Measurements from ENCODE around the gene TPRX1. TPM values are rescaled to one million over a fixed set of nuclear protein-coding genes. Genes with fewer than 3 reads are reported as not detected.

The TPRX1 gene
- total and polyA plus RNA-seq, 2 donors (not counting 3 experiments of a cell fraction or from before 2014, with no cell fraction given) = not detected

DNA sequence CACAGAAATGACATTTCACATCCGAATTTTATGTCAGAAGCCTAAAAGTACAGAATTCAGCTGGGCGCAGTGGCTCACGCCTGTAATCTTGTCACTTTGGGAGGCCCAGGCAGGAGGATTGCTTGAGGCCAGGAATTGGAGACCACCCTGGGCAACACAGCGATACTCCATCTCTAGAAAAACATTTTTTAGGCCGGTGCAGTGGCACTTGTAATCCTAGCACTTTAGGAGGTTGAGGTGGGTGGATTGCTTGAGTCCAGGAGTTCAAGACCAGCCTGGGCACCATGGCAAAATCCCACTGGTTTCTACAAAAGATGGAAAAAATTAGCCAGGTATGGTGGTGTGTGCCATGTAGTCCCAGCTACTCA, 43.7 kb downstream of the TPRX1 start:
- H3K4me2 ChIP-seq (ENCODE audit: insufficient read depth, low read length) = no peak overlapping the region
- H2AFZ ChIP-seq (ENCODE audit: low read depth, low read length) = no peak overlapping the region
- no peak overlapping the region for H3K4me3 ChIP-seq (replicated peaks in 1 of 3; ENCODE audit: insufficient read depth in 1 of 3, low read depth in 1 of 3, low read length in 3 of 3)
- ChIA-PET POLR2A (interaction anchor here (0.6 kb wide), 1 partner anchor 23 kb away, joined by 4 read pairs; no protein-coding TSS in a partner anchor), CTCF (no interaction called here)
- intact Hi-C loops (cut with micrococcal nuclease) = no loop called here
- no TSS peak for BruUV-seq (replicated peaks)
- no peak overlapping the region for H3K27ac ChIP-seq (ENCODE audit: insufficient read depth, low read depth, low read length)
- dilution Hi-C loops (cut with MboI; ENCODE audit: extremely low pct_ligation_motif_present, low sequenced_read_pairs) = no loop called here
- no peaks in the 10 kb centered on the region for H3K9me3 ChIP-seq (replicated peaks; ENCODE audit: control insufficient read depth, insufficient read depth, low read length)
- no peaks in the 10 kb centered on the region for H3K27me3 ChIP-seq (ENCODE audit: control insufficient read depth in 2 of 2, insufficient read depth in 2 of 2, low read length in 2 of 2)
- no peaks in the 10 kb centered on the region for H4K20me1 ChIP-seq (replicated peaks; ENCODE audit: control insufficient read depth, extremely low read depth, insufficient read depth, low read length)
- H3K4me1 ChIP-seq (ENCODE audit: control insufficient read depth, extremely low read depth, insufficient read depth, low read length) = peaks cover 4% of the 10 kb centered on the region
- peaks cover 9 to 27% of the 10 kb centered on the region in 2 experiments for H3K36me3 ChIP-seq (ENCODE audit: control insufficient read depth in 2 of 2, extremely low read depth in 1 of 2, insufficient read depth in 2 of 2, low read length in 2 of 2)
- no peaks in the 10 kb centered on the region for H3K79me2 ChIP-seq (ENCODE audit: control insufficient read depth, insufficient read depth, low read length)
- TF ChIP-seq EZH2 (IDR thresholded peaks at IDR 0.05; ENCODE audit: borderline replicate concordance, low read depth, low read length, severe bottlenecking) = no peak
- no peak for TF ChIP-seq POLR2A (IDR thresholded peaks at IDR 0.05; ENCODE audit: low read depth, low read length)
- TF ChIP-seq, protein P1, sequence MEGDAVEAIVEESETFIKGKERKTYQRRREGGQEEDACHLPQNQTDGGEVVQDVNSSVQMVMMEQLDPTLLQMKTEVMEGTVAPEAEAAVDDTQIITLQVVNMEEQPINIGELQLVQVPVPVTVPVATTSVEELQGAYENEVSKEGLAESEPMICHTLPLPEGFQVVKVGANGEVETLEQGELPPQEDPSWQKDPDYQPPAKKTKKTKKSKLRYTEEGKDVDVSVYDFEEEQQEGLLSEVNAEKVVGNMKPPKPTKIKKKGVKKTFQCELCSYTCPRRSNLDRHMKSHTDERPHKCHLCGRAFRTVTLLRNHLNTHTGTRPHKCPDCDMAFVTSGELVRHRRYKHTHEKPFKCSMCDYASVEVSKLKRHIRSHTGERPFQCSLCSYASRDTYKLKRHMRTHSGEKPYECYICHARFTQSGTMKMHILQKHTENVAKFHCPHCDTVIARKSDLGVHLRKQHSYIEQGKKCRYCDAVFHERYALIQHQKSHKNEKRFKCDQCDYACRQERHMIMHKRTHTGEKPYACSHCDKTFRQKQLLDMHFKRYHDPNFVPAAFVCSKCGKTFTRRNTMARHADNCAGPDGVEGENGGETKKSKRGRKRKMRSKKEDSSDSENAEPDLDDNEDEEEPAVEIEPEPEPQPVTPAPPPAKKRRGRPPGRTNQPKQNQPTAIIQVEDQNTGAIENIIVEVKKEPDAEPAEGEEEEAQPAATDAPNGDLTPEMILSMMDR (IDR thresholded peaks at IDR 0.05; ENCODE audit: extremely low read depth in 1 of 2, insufficient read depth in 1 of 2, low read depth in 1 of 2, low read length in 2 of 2) = no peak
- no peak for TF ChIP-seq GATA2 (IDR thresholded peaks at IDR 0.05; ENCODE audit: insufficient read depth, insufficient read length, low read depth, low read length)
- no peak for TF ChIP-seq FOS (IDR thresholded peaks at IDR 0.05; ENCODE audit: borderline replicate concordance, insufficient read depth, low read length)
- no peak for TF ChIP-seq JUN (IDR thresholded peaks at IDR 0.05; ENCODE audit: borderline replicate concordance, insufficient read depth, insufficient read length, low read depth)
- no peaks in the 10 kb centered on the region for H3K9me1 ChIP-seq (replicated peaks; ENCODE audit: control insufficient read depth, extremely low read depth, insufficient read depth, low read length)
- FAIRE-seq (no peak), DNase-seq (ENCODE audit: low read depth, low spot score) (no peak)
- H3K9ac ChIP-seq (replicated peaks; ENCODE audit: extremely low read depth, insufficient read depth, low read length) = no peak overlapping the region

DNA sequence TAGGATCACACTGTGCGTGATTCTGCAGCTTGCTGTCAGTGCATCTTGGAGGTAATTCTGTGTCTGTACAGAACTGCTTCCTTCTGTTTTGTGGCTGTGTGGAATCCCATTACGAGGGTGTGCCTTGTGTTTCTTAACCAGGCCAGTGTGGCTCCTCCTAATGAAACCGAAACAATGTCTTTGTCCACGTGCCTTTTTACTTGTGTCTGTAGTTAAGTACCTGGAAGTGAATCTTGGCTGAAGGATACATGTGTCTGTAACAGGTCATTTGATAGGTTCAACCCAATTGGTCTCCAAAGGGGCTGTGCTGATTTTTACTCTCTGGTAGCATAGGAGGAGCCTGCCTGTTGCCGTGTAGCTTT, 45.9 kb downstream of the TPRX1 start:
- dilution Hi-C loops (cut with MboI; ENCODE audit: extremely low pct_ligation_motif_present, low sequenced_read_pairs) = no loop called here
- H4K20me1 ChIP-seq (replicated peaks; ENCODE audit: control insufficient read depth, extremely low read depth, insufficient read depth, low read length) = no peaks in the 10 kb centered on the region
- no peak overlapping the region for H3K4me3 ChIP-seq (replicated peaks in 1 of 3; ENCODE audit: insufficient read depth in 1 of 3, low read depth in 1 of 3, low read length in 3 of 3)
- H3K4me2 ChIP-seq (ENCODE audit: insufficient read depth, low read length) = no peak overlapping the region
- H3K9me1 ChIP-seq (replicated peaks; ENCODE audit: control insufficient read depth, extremely low read depth, insufficient read depth, low read length) = no peaks in the 10 kb centered on the region
- H3K27me3 ChIP-seq (ENCODE audit: control insufficient read depth in 2 of 2, insufficient read depth in 2 of 2, low read length in 2 of 2) = no peaks in the 10 kb centered on the region
- FAIRE-seq = no peak
- ChIA-PET POLR2A (no interaction called here), CTCF (interaction anchor here (1.2 to 1.7 kb wide), 2 partner anchors 31 to 46 kb away, joined by 3 to 4 read pairs; no protein-coding TSS in a partner anchor)
- H3K36me3 ChIP-seq (ENCODE audit: control insufficient read depth in 2 of 2, extremely low read depth in 1 of 2, insufficient read depth in 2 of 2, low read length in 2 of 2) = peaks cover 10 to 36% of the 10 kb centered on the region in 2 experiments
- intact Hi-C loops (cut with micrococcal nuclease) = no loop called here
- no peak overlapping the region for H3K27ac ChIP-seq (ENCODE audit: insufficient read depth, low read depth, low read length)
- H3K9me3 ChIP-seq (replicated peaks; ENCODE audit: control insufficient read depth, insufficient read depth, low read length) = no peaks in the 10 kb centered on the region
- H3K4me1 ChIP-seq (ENCODE audit: control insufficient read depth, extremely low read depth, insufficient read depth, low read length) = peaks cover 4% of the 10 kb centered on the region
- TF ChIP-seq POLR2A (IDR thresholded peaks at IDR 0.05; ENCODE audit: low read depth, low read length) = no peak
- no peak for DNase-seq (ENCODE audit: low read depth, low spot score)
- BruUV-seq (replicated peaks) = no TSS peak
- H3K79me2 ChIP-seq (ENCODE audit: control insufficient read depth, insufficient read depth, low read length) = no peaks in the 10 kb centered on the region
- no peak overlapping the region for H3K9ac ChIP-seq (replicated peaks; ENCODE audit: extremely low read depth, insufficient read depth, low read length)
- H2AFZ ChIP-seq (ENCODE audit: low read depth, low read length) = no peak overlapping the region

All from endothelial cell of umbilical vein (primary cell).